Measurements from ENCODE around the gene SLC16A2. TPM values are rescaled to one million over a fixed set of nuclear protein-coding genes. Genes with fewer than 3 reads are reported as not detected.

Gene SLC16A2
- total RNA-seq, 1 donor from 2014 or later = 32.4 TPM

DNA sequence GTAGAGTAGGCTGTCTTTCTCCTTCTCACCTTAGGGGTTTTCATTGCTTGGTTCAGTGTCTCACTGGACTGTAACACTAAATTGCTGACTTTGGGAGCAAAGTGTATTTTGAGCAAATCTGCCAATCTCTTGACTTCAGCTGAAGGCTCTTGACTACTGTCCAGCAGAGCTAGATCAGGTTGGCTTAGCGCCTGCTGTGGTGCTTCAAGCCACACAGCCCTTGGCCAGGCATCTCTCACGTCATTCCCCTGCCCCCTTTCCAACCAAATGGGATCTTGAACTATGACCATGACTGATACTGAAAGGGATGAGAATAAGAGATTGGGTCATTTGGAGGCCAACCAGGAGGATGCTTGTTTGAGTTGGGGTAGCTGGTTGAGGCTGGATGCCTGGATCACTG, 4.8 kb downstream of the SLC16A2 start:
- no peak for DNase-seq (ENCODE audit: low spot score)
- Mint-ChIP-seq H3K36me3 (ENCODE audit: low read depth, unreplicated experiment) (no peaks in the 10 kb centered on the region), H3K27me3 (ENCODE audit: unreplicated experiment) (no peaks in the 10 kb centered on the region), H3K4me3 (ENCODE audit: unreplicated experiment) (no peak overlapping the region), H3K4me1 (ENCODE audit: unreplicated experiment) (peaks cover 4% of the 10 kb centered on the region), H3K27ac (ENCODE audit: unreplicated experiment) (no peak overlapping the region), H3K9me3 (ENCODE audit: unreplicated experiment) (no peaks in the 10 kb centered on the region)
- TF ChIP-seq, protein P1, sequence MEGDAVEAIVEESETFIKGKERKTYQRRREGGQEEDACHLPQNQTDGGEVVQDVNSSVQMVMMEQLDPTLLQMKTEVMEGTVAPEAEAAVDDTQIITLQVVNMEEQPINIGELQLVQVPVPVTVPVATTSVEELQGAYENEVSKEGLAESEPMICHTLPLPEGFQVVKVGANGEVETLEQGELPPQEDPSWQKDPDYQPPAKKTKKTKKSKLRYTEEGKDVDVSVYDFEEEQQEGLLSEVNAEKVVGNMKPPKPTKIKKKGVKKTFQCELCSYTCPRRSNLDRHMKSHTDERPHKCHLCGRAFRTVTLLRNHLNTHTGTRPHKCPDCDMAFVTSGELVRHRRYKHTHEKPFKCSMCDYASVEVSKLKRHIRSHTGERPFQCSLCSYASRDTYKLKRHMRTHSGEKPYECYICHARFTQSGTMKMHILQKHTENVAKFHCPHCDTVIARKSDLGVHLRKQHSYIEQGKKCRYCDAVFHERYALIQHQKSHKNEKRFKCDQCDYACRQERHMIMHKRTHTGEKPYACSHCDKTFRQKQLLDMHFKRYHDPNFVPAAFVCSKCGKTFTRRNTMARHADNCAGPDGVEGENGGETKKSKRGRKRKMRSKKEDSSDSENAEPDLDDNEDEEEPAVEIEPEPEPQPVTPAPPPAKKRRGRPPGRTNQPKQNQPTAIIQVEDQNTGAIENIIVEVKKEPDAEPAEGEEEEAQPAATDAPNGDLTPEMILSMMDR (IDR thresholded peaks at IDR 0.05; ENCODE audit: unreplicated experiment) = no peak

DNA sequence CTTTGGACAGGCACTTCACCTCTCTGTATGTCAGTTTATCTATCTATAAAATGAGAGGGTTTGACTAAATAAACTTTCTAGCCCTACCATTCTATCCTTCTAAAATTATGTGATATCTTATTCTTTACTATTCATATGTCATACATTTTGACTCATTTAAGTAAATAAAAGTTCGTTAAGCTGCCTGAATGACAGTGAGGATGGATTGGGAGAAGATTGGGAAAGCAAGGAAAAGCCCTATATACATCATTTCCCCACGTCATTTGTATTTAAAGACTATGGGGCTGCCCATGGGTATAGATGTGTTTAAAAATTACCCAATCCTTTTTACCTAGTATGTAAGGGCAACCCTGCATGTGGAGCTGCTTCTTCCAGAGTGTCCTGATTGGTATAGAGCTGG, 5.3 kb downstream of the SLC16A2 start:
- Mint-ChIP-seq H3K36me3 (ENCODE audit: low read depth, unreplicated experiment) (no peaks in the 10 kb centered on the region), H3K4me1 (ENCODE audit: unreplicated experiment) (peaks cover 4% of the 10 kb centered on the region)
- TF ChIP-seq, protein P1 (IDR thresholded peaks at IDR 0.05; ENCODE audit: unreplicated experiment) = no peak

DNA sequence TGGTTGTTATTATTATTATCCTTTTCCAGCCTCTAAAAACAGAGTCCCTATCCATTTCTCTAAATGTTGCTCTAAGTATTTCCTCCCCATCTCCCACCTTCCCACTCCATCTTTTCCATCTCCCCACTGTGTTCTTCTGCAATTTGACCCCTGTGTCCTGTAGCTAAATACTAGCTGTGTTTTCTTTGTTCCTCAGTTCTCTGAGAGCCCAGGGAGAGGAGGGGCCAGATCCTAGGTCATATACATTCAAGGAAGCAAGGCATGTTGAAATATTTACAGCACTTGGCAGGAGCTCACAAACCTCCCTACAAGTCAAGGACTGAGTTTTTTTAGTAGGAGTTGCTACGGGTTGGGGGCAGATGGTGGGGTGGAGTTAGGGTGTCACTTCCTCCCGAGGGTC, 10.5 kb downstream of the SLC16A2 start:
- H3K27me3 Mint-ChIP-seq (ENCODE audit: unreplicated experiment) = peaks cover 3% of the 10 kb centered on the region

More for the DNA sequence above, 5.3 kb downstream of the SLC16A2 start:
- Mint-ChIP-seq H3K27me3 (ENCODE audit: unreplicated experiment) (no peaks in the 10 kb centered on the region), H3K4me3 (ENCODE audit: unreplicated experiment) (no peak overlapping the region), H3K27ac (ENCODE audit: unreplicated experiment) (no peak overlapping the region), H3K9me3 (ENCODE audit: unreplicated experiment) (no peaks in the 10 kb centered on the region)
- DNase-seq (ENCODE audit: low spot score) = no peak

DNA sequence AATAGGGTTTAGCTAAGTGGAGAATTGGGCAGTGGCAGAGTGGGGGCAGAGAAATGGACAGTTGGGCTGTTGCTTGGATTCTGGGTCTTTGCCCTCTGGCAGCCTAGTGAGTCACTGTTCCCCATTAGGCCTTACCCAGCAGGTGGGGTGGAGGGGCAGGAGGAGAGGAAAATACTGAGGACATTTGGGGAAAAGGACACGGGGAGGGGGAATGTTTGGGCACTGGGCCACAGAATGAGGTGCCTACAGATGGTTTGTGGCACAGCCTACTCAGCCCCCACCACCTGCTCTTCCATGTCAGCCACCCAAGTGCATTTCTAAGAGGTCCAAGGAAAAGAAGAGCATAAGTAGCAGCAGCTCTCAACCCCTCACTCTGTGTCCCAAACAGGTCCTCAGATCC, 13.0 kb downstream of the SLC16A2 start:
- TF ChIP-seq, protein P1 (IDR thresholded peaks at IDR 0.05; ENCODE audit: unreplicated experiment) = no peak

More for the DNA sequence above, 10.5 kb downstream of the SLC16A2 start:
- Mint-ChIP-seq H3K36me3 (ENCODE audit: low read depth, unreplicated experiment) (peaks cover 6% of the 10 kb centered on the region), H3K27ac (ENCODE audit: unreplicated experiment) (no peak overlapping the region), H3K4me1 (ENCODE audit: unreplicated experiment) (peaks cover 10% of the 10 kb centered on the region), H3K9me3 (ENCODE audit: unreplicated experiment) (no peaks in the 10 kb centered on the region), H3K4me3 (ENCODE audit: unreplicated experiment) (no peak overlapping the region)
- DNase-seq (ENCODE audit: low spot score) = no peak
- TF ChIP-seq, protein P1 (IDR thresholded peaks at IDR 0.05; ENCODE audit: unreplicated experiment) = no peak

DNA sequence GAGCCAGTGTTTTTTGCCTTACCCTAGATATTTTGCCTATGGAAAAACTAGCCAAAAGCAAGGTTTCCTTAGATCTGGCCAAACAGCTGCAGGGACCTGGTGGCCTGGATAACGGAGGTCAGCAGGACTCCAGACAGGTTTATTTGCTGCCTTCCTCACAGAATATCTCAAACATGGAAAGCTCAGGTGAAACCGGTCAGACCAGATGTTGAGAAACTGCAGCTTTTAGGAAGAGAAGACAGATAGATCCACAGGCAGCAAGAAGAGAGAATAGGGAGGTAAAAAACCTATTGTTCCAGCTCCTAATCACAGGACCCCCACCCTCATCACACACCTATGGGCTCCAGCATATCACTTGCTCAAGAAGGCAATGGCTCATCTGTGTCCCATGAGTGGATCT, 16.2 kb downstream of the SLC16A2 start:
- Mint-ChIP-seq H3K4me1 (ENCODE audit: unreplicated experiment) (no peaks in the 10 kb centered on the region), H3K36me3 (ENCODE audit: low read depth, unreplicated experiment) (peaks cover 12% of the 10 kb centered on the region), H3K4me3 (ENCODE audit: unreplicated experiment) (no peak overlapping the region), H3K27ac (ENCODE audit: unreplicated experiment) (no peak overlapping the region), H3K9me3 (ENCODE audit: unreplicated experiment) (no peaks in the 10 kb centered on the region), H3K27me3 (ENCODE audit: unreplicated experiment) (peaks cover 3% of the 10 kb centered on the region)
- TF ChIP-seq, protein P1 (IDR thresholded peaks at IDR 0.05; ENCODE audit: unreplicated experiment) = no peak
- DNase-seq (ENCODE audit: low spot score) = no peak

More for the DNA sequence above, 13.0 kb downstream of the SLC16A2 start:
- peaks cover 3% of the 10 kb centered on the region for H3K27me3 Mint-ChIP-seq (ENCODE audit: unreplicated experiment)
- H3K9me3 Mint-ChIP-seq (ENCODE audit: unreplicated experiment) = no peaks in the 10 kb centered on the region
- peaks cover 6% of the 10 kb centered on the region for H3K36me3 Mint-ChIP-seq (ENCODE audit: low read depth, unreplicated experiment)
- DNase-seq (ENCODE audit: low spot score) = no peak
- no peak overlapping the region for H3K4me3 Mint-ChIP-seq (ENCODE audit: unreplicated experiment)
- no peak overlapping the region for H3K27ac Mint-ChIP-seq (ENCODE audit: unreplicated experiment)
- peaks cover 5% of the 10 kb centered on the region for H3K4me1 Mint-ChIP-seq (ENCODE audit: unreplicated experiment)

Measured in endothelial cell (in vitro differentiated cells).